Prostate gland (tissue), 2 donors: ENCODE data around the gene SNRPN.
"Not testable (repeated sequence)": the region's sequence is repeated elsewhere in the genome, so short reads cannot be mapped to it uniquely, and the experiment has no call there.

ENCODE experiments used
- POLR2A ChIP-seq: fragments of 450-650 bp; IDR thresholded peaks from one replicate; pipeline ENCODE4 v1.6.1; 2016; ENCODE audit warnings: antibody characterized with exemption, mild to moderate bottlenecking
- POLR2AphosphoS5 ChIP-seq: sonication (generic); formaldehyde crosslinking; IDR thresholded peaks from one replicate; pipeline ENCODE4 v1.6.1; 2017; ENCODE audit warnings: antibody characterized with exemption
- TF ChIP-seq, protein P1 (sequence below), 4 experiments: fragments of 200-600 bp in 2 of 4; fragments of 450-650 bp in 2 of 4; sonication (generic) in 2 of 4; IDR thresholded peaks; 1 replicate in 3 of 4; 2 replicates in 1 of 4; pipeline ENCODE4 v1.5.1; 2016 to 2019; ENCODE audit warnings: antibody characterized with exemption in 4 of 4, mild to moderate bottlenecking in 2 of 4, moderate library complexity in 2 of 4

DNA sequence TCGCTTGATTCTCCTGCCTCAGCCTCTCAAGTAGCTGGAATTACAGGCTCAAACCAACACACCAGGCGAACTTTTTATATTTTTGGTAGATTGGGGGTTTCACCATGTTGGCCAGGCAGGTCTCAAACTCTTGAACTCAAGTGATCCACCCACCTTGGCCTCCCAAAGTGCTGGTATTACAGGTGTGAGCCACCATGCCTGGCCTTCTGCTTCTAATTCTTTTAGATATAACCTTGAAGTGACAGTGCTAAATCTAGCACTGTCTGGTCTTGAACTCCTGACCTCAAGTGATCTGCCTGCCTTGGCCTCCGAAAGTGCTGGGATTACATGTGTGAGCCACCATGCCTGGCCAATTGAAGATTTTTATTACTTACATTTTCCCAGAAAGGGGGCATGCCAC is 16.6 kb upstream of the SNRPN start:
- TF ChIP-seq, protein P1, sequence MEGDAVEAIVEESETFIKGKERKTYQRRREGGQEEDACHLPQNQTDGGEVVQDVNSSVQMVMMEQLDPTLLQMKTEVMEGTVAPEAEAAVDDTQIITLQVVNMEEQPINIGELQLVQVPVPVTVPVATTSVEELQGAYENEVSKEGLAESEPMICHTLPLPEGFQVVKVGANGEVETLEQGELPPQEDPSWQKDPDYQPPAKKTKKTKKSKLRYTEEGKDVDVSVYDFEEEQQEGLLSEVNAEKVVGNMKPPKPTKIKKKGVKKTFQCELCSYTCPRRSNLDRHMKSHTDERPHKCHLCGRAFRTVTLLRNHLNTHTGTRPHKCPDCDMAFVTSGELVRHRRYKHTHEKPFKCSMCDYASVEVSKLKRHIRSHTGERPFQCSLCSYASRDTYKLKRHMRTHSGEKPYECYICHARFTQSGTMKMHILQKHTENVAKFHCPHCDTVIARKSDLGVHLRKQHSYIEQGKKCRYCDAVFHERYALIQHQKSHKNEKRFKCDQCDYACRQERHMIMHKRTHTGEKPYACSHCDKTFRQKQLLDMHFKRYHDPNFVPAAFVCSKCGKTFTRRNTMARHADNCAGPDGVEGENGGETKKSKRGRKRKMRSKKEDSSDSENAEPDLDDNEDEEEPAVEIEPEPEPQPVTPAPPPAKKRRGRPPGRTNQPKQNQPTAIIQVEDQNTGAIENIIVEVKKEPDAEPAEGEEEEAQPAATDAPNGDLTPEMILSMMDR (IDR thresholded peaks at IDR 0.05) = not testable (repeated sequence)
- not testable (repeated sequence) for TF ChIP-seq POLR2A, POLR2AphosphoS5
